ENCODE results near the gene USHBP1.
A peak's percentile ranks its signal among the peaks of the same experiment; 100 is the strongest.

Gene USHBP1

GRCh38 chr19:17206736-17207581 lies 57.6 kb downstream of the USHBP1 start:
- Histone ChIP-seq H3K23ac (ENCODE audit: low read length in 2 of 2) (no peak overlapping the region), H3K4me2 (ENCODE audit: low read length, poor library complexity, severe bottlenecking) (no peak overlapping the region), H3K14ac (ENCODE audit: low read length in 2 of 2) (no peak overlapping the region), H3K4me3 (ENCODE audit: insufficient read depth in 1 of 2, low read depth in 1 of 2, low read length in 2 of 2) (no peak overlapping the region), H3K9ac (ENCODE audit: low read length) (no peak overlapping the region), H3K4ac (ENCODE audit: low read depth in 1 of 2, low read length in 2 of 2) (no peak overlapping the region), H2BK15ac (ENCODE audit: low read depth, poor library complexity, severe bottlenecking) (no peak overlapping the region), H4K8ac (ENCODE audit: low read length) (no peak overlapping the region), H2AFZ (ENCODE audit: low read depth, low read length) (no peak overlapping the region), H3K9me3 (ENCODE audit: control insufficient read depth, low read length) (no peaks in the 10 kb centered on the region), H4K91ac (ENCODE audit: low read length) (peak overlapping the region; percentile 11), H2BK120ac (ENCODE audit: low read depth, low read length) (no peak overlapping the region), H3K36me3 (ENCODE audit: control insufficient read depth in 1 of 2, insufficient read depth in 2 of 2, low read depth in 1 of 2, low read length in 2 of 2) (peaks cover 81 to 88% of the 10 kb centered on the region in 2 experiments), H2BK5ac (ENCODE audit: low read depth, low read length, poor library complexity, severe bottlenecking) (no peak overlapping the region), H3K79me1 (replicated peaks; ENCODE audit: low read length, poor library complexity, severe bottlenecking) (peaks cover 10% of the 10 kb centered on the region), H3K27me3 (ENCODE audit: control insufficient read depth in 1 of 2, insufficient read depth in 1 of 2, low read length in 2 of 2) (no peaks in the 10 kb centered on the region), H2AK5ac (ENCODE audit: low read length, severe bottlenecking) (no peak overlapping the region), H2BK12ac (ENCODE audit: low read length in 2 of 2) (no peak overlapping the region), H3K4me1 (ENCODE audit: control insufficient read depth, insufficient read depth, low read depth, low read length) (peaks cover 7% of the 10 kb centered on the region), H3K18ac (ENCODE audit: low read depth in 1 of 2, low read length in 2 of 2) (no peak overlapping the region), H3K27ac (ENCODE audit: low read length, poor library complexity, severe bottlenecking) (no peak overlapping the region)
- DNase-seq, result no peak
- WGBS, result 97% methylated on average over 24 of the region's 25 CpGs

- Histone ChIP-seq H3K4ac (ENCODE audit: low read depth in 1 of 2, low read length in 2 of 2) (no peak overlapping the region), H4K8ac (ENCODE audit: low read length) (no peak overlapping the region), H3K27ac (ENCODE audit: low read length, poor library complexity, severe bottlenecking) (no peak overlapping the region), H3K9me3 (ENCODE audit: control insufficient read depth, low read length) (no peaks in the 10 kb centered on the region), H4K91ac (ENCODE audit: low read length) (no peak overlapping the region), H3K79me1 (replicated peaks; ENCODE audit: low read length, poor library complexity, severe bottlenecking) (peaks cover 12% of the 10 kb centered on the region), H2AK5ac (ENCODE audit: low read length, severe bottlenecking) (no peak overlapping the region), H3K36me3 (ENCODE audit: control insufficient read depth in 1 of 2, insufficient read depth in 2 of 2, low read depth in 1 of 2, low read length in 2 of 2) (peaks cover 84 to 88% of the 10 kb centered on the region in 2 experiments), H3K4me2 (ENCODE audit: low read length, poor library complexity, severe bottlenecking) (no peak overlapping the region), H3K18ac (ENCODE audit: low read depth in 1 of 2, low read length in 2 of 2) (no peak overlapping the region), H3K23ac (ENCODE audit: low read length in 2 of 2) (no peak overlapping the region), H2BK15ac (ENCODE audit: low read depth, poor library complexity, severe bottlenecking) (no peak overlapping the region), H3K4me3 (ENCODE audit: insufficient read depth in 1 of 2, low read depth in 1 of 2, low read length in 2 of 2) (no peak overlapping the region), H3K14ac (ENCODE audit: low read length in 2 of 2) (no peak overlapping the region), H3K27me3 (ENCODE audit: control insufficient read depth in 1 of 2, insufficient read depth in 1 of 2, low read length in 2 of 2) (no peaks in the 10 kb centered on the region), H2BK5ac (ENCODE audit: low read depth, low read length, poor library complexity, severe bottlenecking) (no peak overlapping the region), H3K9ac (ENCODE audit: low read length) (no peak overlapping the region), H2BK120ac (ENCODE audit: low read depth, low read length) (no peak overlapping the region), H2AFZ (ENCODE audit: low read depth, low read length) (no peak overlapping the region), H2BK12ac (ENCODE audit: low read length in 2 of 2) (no peak overlapping the region), H3K4me1 (ENCODE audit: control insufficient read depth, insufficient read depth, low read depth, low read length) (peaks cover 7% of the 10 kb centered on the region)
- DNase-seq, result peak; percentile 52
- WGBS, result 90% methylated on average over 27 of the region's 27 CpGs
Measured at GRCh38 chr19:17205237-17206140, 59.1 kb downstream of the USHBP1 start.

GRCh38 chr19:17202713-17203112 lies 61.8 kb downstream of the USHBP1 start:
- no peak overlapping the region for H3K14ac ChIP-seq (ENCODE audit: low read length in 2 of 2)
- H3K27me3 ChIP-seq (ENCODE audit: control insufficient read depth in 1 of 2, insufficient read depth in 1 of 2, low read length in 2 of 2), result no peaks in the 10 kb centered on the region
- no peak overlapping the region for H3K4ac ChIP-seq (ENCODE audit: low read depth in 1 of 2, low read length in 2 of 2)
- no peak overlapping the region for H3K27ac ChIP-seq (ENCODE audit: low read length, poor library complexity, severe bottlenecking)
- no peak overlapping the region for H4K91ac ChIP-seq (ENCODE audit: low read length)
- H2BK12ac ChIP-seq (ENCODE audit: low read length in 2 of 2), result no peak overlapping the region
- 96% methylated on average over 17 of the region's 17 CpGs for WGBS
- no peak overlapping the region for H2BK15ac ChIP-seq (ENCODE audit: low read depth, poor library complexity, severe bottlenecking)
- H3K18ac ChIP-seq (ENCODE audit: low read depth in 1 of 2, low read length in 2 of 2), result no peak overlapping the region
- no peak overlapping the region for H3K4me2 ChIP-seq (ENCODE audit: low read length, poor library complexity, severe bottlenecking)
- H2AFZ ChIP-seq (ENCODE audit: low read depth, low read length), result no peak overlapping the region
- no peak overlapping the region for H2BK120ac ChIP-seq (ENCODE audit: low read depth, low read length)
- no peaks in the 10 kb centered on the region for H3K9me3 ChIP-seq (ENCODE audit: control insufficient read depth, low read length)
- H3K23ac ChIP-seq (ENCODE audit: low read length in 2 of 2), result no peak overlapping the region
- H3K36me3 ChIP-seq (ENCODE audit: control insufficient read depth in 1 of 2, insufficient read depth in 2 of 2, low read depth in 1 of 2, low read length in 2 of 2), result peaks cover 86 to 89% of the 10 kb centered on the region in 2 experiments
- H2BK5ac ChIP-seq (ENCODE audit: low read depth, low read length, poor library complexity, severe bottlenecking), result no peak overlapping the region
- H3K79me1 ChIP-seq (replicated peaks; ENCODE audit: low read length, poor library complexity, severe bottlenecking), result peaks cover 9% of the 10 kb centered on the region
- no peak overlapping the region for H3K4me3 ChIP-seq (ENCODE audit: insufficient read depth in 1 of 2, low read depth in 1 of 2, low read length in 2 of 2)
- no peak overlapping the region for H2AK5ac ChIP-seq (ENCODE audit: low read length, severe bottlenecking)
- no peak overlapping the region for H4K8ac ChIP-seq (ENCODE audit: low read length)
- H3K4me1 ChIP-seq (ENCODE audit: control insufficient read depth, insufficient read depth, low read depth, low read length), result no peaks in the 10 kb centered on the region
- H3K9ac ChIP-seq (ENCODE audit: low read length), result no peak overlapping the region
- no peak for DNase-seq

GRCh38 chr19:17202249-17202648 lies 62.3 kb downstream of the USHBP1 start:
- Histone ChIP-seq H3K9ac (ENCODE audit: low read length) (no peak overlapping the region), H3K4me3 (ENCODE audit: insufficient read depth in 1 of 2, low read depth in 1 of 2, low read length in 2 of 2) (no peak overlapping the region), H4K8ac (ENCODE audit: low read length) (no peak overlapping the region), H3K79me1 (replicated peaks; ENCODE audit: low read length, poor library complexity, severe bottlenecking) (peaks cover 9% of the 10 kb centered on the region), H3K27ac (ENCODE audit: low read length, poor library complexity, severe bottlenecking) (no peak overlapping the region), H2BK15ac (ENCODE audit: low read depth, poor library complexity, severe bottlenecking) (no peak overlapping the region), H2BK120ac (ENCODE audit: low read depth, low read length) (no peak overlapping the region), H3K4ac (ENCODE audit: low read depth in 1 of 2, low read length in 2 of 2) (no peak overlapping the region), H3K23ac (ENCODE audit: low read length in 2 of 2) (no peak overlapping the region), H3K9me3 (ENCODE audit: control insufficient read depth, low read length) (no peaks in the 10 kb centered on the region), H2BK12ac (ENCODE audit: low read length in 2 of 2) (no peak overlapping the region), H2AFZ (ENCODE audit: low read depth, low read length) (no peak overlapping the region), H3K36me3 (ENCODE audit: control insufficient read depth in 1 of 2, insufficient read depth in 2 of 2, low read depth in 1 of 2, low read length in 2 of 2) (peaks cover 91 to 93% of the 10 kb centered on the region in 2 experiments), H4K91ac (ENCODE audit: low read length) (no peak overlapping the region), H3K14ac (ENCODE audit: low read length in 2 of 2) (no peak overlapping the region), H2BK5ac (ENCODE audit: low read depth, low read length, poor library complexity, severe bottlenecking) (no peak overlapping the region), H2AK5ac (ENCODE audit: low read length, severe bottlenecking) (no peak overlapping the region), H3K27me3 (ENCODE audit: control insufficient read depth in 1 of 2, insufficient read depth in 1 of 2, low read length in 2 of 2) (no peaks in the 10 kb centered on the region), H3K18ac (ENCODE audit: low read depth in 1 of 2, low read length in 2 of 2) (no peak overlapping the region), H3K4me2 (ENCODE audit: low read length, poor library complexity, severe bottlenecking) (no peak overlapping the region), H3K4me1 (ENCODE audit: control insufficient read depth, insufficient read depth, low read depth, low read length) (no peaks in the 10 kb centered on the region)
- DNase-seq, result no peak
- 93% methylated on average over 9 of the region's 9 CpGs for WGBS
